ENCODE measurements around the gene ZER1. TPM values are rescaled to one million over a fixed set of nuclear protein-coding genes. Genes with fewer than 3 reads are reported as not detected.
A peak's percentile ranks its signal among the peaks of the same experiment; 100 is the strongest.

ZER1 gene
- total RNA-seq, 1 donor from 2014 or later, result 14.7 TPM

DNA sequence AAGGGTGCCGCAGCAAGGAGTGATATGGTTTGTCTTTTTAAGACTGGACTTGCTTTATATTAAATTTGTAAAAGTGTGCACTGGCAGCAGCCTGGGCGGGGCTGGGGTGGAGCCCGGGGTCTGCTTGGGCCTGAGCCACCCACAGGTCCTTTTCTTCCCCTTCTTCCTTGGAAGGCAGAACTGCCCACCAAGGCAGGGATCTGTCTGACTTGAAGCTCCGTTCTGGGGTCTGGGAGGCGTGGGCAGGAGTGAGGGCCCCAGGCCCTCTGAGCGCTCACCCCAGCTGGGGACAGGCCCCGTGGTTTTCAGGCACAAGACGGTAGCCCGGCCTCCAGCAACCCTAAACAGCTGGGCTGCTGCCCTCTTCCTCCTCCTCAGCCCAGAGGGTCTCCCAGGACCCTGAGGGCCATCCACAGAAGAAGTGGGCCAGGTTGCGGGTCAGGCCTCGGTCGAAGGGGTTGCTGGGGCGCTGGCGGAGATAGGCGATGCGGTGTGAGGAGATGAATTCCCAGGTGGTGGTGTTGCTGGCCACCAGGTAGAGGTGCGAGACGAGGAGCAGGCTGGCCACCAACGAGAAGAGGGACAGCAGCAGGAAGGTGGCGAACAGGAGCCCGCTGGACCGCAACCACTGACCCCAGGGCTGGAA lies 50.8 kb downstream of the ZER1 start:
- Mint-ChIP-seq H3K4me3 (no peak overlapping the region), H3K36me3 (peaks cover 2% of the 10 kb centered on the region), H3K27me3 (ENCODE audit: insufficient read depth, low read depth) (peaks cover 4% of the 10 kb centered on the region), H3K9me3 (no peaks in the 10 kb centered on the region), H3K4me1 (peaks cover 23% of the 10 kb centered on the region), H3K27ac (peak overlapping the region; percentile 58)
- Histone ChIP-seq H3K27ac (no peak overlapping the region), H2AFZ (replicated peaks) (no peak overlapping the region), H3K27me3 (no peaks in the 10 kb centered on the region), H3K79me2 (ENCODE audit: low read depth) (peaks cover 10% of the 10 kb centered on the region), H3K9me3 (ENCODE audit: low read depth) (no peaks in the 10 kb centered on the region), H4K20me1 (ENCODE audit: low read depth) (no peaks in the 10 kb centered on the region), H3K9ac (no peak overlapping the region), H3K4me2 (no peak overlapping the region), H3K4me1 (peaks cover 8% of the 10 kb centered on the region), H3K4me3 (no peak overlapping the region), H3F3A (ENCODE audit: low read depth) (peaks cover 17% of the 10 kb centered on the region), H3K36me3 (no peaks in the 10 kb centered on the region)
- no peak for DNase-seq (ENCODE audit: low spot score)
- TF ChIP-seq CTCF (IDR thresholded peaks at IDR 0.05) (no peak), EZH2phosphoT487 (IDR thresholded peaks at IDR 0.05) (no peak), EZH2 (IDR thresholded peaks at IDR 0.05) (no peak)

DNA sequence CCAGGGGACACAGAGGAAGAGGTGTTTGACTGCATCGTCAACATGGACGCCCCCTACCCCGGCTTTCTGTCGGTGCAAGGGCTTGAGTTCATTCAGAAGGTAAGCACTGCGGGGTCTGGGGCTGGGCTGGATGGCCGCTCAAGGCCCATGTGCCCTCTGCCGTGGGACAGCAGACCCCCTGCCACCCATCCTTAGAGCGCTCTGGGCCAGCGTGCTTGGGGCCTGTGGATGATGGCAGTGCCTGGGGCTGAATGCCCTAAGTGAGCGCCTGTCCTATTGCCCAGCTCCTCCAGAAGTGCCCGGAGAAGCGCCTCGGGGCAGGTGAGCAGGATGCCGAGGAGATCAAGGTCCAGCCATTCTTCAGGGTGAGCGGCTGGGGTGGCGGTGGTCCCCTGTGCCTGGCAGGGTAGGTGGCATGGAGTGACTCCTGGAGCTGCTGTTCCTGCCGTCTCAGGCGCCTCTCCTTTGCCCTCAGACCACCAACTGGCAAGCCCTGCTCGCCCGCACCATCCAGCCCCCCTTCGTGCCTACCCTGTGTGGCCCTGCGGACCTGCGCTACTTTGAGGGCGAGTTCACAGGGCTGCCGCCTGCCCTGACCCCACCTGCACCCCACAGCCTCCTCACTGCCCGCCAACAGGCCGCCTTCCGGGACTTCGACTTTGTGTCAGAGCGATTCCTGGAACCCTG lies 51.7 kb downstream of the ZER1 start:
- Histone ChIP-seq H3K36me3 (no peaks in the 10 kb centered on the region), H3K4me1 (peaks cover 8% of the 10 kb centered on the region), H3K79me2 (ENCODE audit: low read depth) (peaks cover 10% of the 10 kb centered on the region), H3F3A (ENCODE audit: low read depth) (peaks cover 8% of the 10 kb centered on the region), H3K27ac (no peak overlapping the region), H3K4me2 (no peak overlapping the region), H3K9me3 (ENCODE audit: low read depth) (no peaks in the 10 kb centered on the region), H3K4me3 (no peak overlapping the region), H3K9ac (no peak overlapping the region), H3K27me3 (no peaks in the 10 kb centered on the region), H4K20me1 (ENCODE audit: low read depth) (no peaks in the 10 kb centered on the region), H2AFZ (replicated peaks) (no peak overlapping the region)
- no peak overlapping the region for H3K27ac Mint-ChIP-seq
- H3K27me3 Mint-ChIP-seq (ENCODE audit: insufficient read depth, low read depth), result peaks cover 4% of the 10 kb centered on the region
- H3K4me1 Mint-ChIP-seq, result peaks cover 18% of the 10 kb centered on the region
- TF ChIP-seq EZH2 (IDR thresholded peaks at IDR 0.05), result no peak
- TF ChIP-seq CTCF (IDR thresholded peaks at IDR 0.05), result no peak
- peaks cover 4% of the 10 kb centered on the region for H3K36me3 Mint-ChIP-seq
- DNase-seq (ENCODE audit: low spot score), result no peak
- H3K9me3 Mint-ChIP-seq, result no peaks in the 10 kb centered on the region
- H3K4me3 Mint-ChIP-seq, result no peak overlapping the region

GRCh38 chr9:128718475-128718874 lies 53.3 kb downstream of the ZER1 start:
- Histone ChIP-seq H3K9ac (no peak overlapping the region), H3K4me1 (peaks cover 8% of the 10 kb centered on the region), H3K79me2 (ENCODE audit: low read depth) (peaks cover 7% of the 10 kb centered on the region), H2AFZ (replicated peaks) (no peak overlapping the region), H3K4me2 (no peak overlapping the region), H3K4me3 (no peak overlapping the region), H3K9me3 (ENCODE audit: low read depth) (no peaks in the 10 kb centered on the region), H3K27me3 (no peaks in the 10 kb centered on the region), H4K20me1 (ENCODE audit: low read depth) (no peaks in the 10 kb centered on the region), H3K36me3 (no peaks in the 10 kb centered on the region), H3K27ac (no peak overlapping the region), H3F3A (ENCODE audit: low read depth) (no peaks in the 10 kb centered on the region)
- no peak for TF ChIP-seq CTCF (IDR thresholded peaks at IDR 0.05)
- TF ChIP-seq EZH2phosphoT487 (IDR thresholded peaks at IDR 0.05), result no peak
- TF ChIP-seq EZH2 (IDR thresholded peaks at IDR 0.05), result no peak
- Mint-ChIP-seq H3K36me3 (peaks cover 4% of the 10 kb centered on the region), H3K27me3 (ENCODE audit: insufficient read depth, low read depth) (peaks cover 4% of the 10 kb centered on the region), H3K9me3 (no peaks in the 10 kb centered on the region), H3K4me1 (peaks cover 7% of the 10 kb centered on the region), H3K27ac (no peak overlapping the region), H3K4me3 (no peak overlapping the region)
- DNase-seq (ENCODE audit: low spot score), result no peak

All from neural progenitor cell (in vitro differentiated cells).